ENCODE measurements around the gene CREB5.

CREB5 gene

DNA sequence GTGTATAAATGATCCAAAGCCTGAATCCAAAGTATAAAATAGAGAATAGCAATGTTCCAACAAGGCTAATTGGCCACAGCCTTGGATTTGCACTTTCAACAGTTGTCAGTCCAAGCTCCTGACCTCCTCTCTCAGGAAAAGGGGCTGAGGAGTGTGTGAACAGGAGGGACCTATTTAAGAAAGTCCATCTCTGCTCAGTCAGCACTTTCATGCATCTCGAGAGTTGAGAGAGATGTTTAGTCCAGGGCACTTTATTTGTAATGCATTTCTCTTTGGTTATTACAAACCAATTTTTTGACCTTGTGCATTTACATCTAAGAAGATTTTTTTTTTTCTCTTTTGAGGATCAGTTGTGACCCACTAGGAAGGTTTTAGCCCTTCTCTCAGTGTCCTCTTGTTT, 244.2 kb downstream of the CREB5 start:
- no peak for DNase-seq

DNA sequence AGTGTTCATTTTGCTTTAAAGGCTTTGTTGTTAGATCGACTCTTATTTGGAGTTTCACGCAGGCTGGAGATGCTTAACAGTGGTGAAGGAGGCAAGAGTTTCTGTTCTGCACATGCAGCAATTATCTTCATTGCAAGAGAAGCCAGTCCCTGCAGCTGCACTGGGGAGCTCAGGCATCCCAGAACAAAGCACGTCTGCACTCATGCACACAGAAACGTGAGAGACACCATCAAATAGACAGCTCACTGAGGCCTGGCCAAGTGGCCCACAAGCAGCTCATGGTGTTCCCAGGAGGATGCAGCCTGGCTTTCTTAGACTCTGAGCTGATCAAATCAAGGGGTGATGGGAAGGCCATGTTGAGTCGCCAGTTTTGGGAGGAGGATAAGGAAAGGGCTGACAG, 246.1 kb downstream of the CREB5 start:
- no peak for DNase-seq

DNA sequence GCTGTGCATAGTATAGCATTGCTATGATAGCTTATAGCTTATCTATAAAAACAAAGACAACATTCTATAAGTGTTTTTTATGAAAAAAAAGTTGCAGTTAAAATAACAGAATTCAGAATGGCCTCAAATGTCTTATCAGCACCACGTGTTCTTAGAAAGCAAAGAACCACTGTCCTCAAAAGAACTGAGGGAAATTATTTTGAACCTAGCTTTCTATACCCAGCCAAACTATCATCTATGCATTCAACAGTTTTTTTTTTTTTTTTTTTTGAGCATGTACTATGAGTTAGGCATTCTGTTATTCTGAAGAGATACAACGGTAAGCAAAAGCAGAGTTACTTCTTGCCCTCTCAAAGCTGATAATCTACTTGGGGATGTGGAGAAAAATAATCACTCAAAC, 247.8 kb downstream of the CREB5 start:
- no peak for DNase-seq

DNA sequence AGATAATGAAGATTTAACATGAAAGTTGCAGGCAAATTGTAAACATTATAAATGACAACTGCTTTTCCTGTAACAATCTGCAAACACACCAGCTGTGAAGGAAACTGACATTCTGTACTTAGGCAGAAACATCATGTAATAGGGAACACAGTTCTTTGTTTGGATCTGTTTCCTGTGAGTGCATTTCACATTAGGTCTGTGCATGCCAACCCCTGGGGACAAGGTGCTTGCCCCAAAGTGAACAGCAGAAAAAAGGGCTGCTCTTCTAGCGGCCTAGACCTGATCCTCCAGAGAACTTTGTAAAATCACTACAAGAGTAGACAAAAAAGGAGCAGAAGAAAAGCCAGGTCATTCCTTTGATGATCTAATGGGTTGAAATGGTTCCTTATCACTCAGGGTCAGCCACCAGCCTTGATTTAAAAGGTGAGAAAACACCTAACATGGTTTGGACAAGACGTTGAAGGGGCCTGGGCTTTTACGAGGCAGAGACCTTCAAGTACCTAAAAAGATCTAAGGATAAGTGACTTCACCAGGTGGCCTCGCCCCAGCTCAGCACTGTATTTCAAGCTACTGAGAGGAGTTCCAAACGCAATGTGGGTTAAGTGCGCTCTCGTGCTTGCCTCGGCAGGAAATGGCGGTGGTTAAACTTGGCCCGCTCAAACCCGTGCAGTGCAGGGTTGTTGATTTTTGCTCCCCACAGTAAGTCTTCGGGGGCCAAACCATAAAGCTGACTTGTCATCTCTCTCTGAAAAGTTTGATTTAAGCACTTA, 249.7 kb downstream of the CREB5 start:
- DNase-seq = no peak

DNA sequence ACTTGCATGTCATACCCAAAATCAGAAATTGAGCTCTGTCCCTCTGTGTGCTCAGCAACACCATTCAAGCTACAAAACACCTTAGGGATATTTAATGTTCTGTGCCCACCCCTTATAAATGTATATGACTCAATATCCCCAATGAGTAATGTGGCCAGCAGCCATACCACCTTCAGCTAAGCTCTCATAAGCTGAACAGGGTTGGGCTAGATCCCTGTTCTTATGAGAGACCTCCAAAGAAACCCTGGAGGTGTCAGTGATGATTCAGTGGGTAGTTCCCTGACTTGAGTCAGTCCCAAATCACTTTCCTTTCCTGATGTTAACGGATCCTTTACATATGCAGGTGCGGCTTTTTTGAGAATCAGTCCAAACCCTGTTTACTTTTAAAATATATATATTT, 253.8 kb downstream of the CREB5 start:
- DNase-seq = no peak

DNA sequence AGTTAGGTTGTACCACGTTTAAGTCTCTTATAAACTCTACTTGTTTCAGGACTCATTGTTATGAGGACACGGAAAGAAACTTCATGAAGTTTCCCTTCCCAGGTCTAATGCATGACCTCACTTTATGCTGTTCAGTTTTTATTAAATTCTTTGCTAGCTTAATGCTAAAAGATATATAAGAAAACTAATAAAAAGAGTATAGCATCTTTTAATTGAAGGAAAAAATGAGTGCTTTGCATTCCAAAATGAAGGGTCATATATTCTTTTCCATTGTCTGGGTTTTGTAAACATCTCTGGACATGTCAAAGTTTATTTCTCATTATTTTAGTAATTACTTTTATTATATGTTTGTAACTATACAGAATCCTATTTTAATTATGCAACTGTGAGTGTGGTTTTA, 255.8 kb downstream of the CREB5 start:
- DNase-seq = no peak

DNA sequence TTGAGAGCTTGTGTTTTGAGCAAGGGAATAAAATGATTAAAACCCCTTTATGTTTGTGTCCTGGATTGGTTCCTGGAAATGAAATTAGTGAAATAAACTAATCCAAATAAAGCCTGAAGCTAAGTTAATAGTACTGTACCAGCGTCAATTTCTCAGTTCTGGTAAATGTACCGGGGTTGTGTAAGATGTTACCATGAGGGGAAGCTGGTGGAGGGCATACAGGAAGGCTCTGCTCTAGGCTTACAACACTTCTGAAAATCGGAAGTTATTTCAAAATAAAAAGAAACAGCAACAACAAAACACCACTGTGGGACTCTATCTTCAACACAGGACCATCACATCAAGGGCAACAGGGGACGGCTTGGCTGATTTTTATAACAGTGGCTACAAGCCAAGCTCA, 257.0 kb downstream of the CREB5 start:
- DNase-seq = no peak

DNA sequence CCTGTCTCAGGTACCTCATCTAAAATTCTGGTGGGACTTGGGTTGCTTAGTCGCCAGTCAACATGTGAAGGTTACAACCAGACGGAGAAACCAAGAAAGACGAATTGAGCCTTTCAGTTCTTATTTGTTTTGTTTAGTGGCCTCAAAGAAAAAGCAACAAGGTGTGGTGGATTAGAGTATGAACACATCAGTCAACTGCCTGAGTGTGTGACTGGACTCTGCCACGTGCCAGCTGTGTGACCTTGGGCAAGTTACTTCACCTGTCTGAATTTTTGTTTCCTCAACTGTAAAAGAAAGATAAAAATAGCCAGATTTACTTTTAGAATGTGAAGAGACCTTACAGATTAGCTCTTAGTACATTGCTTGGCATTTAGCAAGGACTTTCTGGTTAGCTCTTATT, 259.2 kb downstream of the CREB5 start:
- DNase-seq = no peak

DNA sequence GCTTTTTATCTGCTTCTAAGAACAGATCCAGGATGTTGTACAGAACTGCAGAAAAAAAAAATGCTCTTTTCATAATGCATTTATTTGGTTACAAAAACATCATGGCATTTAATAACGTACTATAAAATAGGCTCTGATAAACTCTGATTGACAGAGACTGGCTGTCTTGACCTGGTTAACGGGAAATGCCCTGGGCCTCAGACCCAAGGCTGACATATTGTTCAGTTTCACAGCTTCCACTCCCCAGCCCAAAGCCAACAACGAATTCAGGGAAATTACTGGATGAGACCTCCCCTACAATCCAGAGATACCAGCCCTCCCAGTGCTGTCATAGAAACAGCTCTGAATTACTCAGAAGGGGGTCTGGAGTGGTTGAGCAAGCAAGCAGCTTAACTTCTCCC, 260.1 kb downstream of the CREB5 start:
- no peak for DNase-seq

DNA sequence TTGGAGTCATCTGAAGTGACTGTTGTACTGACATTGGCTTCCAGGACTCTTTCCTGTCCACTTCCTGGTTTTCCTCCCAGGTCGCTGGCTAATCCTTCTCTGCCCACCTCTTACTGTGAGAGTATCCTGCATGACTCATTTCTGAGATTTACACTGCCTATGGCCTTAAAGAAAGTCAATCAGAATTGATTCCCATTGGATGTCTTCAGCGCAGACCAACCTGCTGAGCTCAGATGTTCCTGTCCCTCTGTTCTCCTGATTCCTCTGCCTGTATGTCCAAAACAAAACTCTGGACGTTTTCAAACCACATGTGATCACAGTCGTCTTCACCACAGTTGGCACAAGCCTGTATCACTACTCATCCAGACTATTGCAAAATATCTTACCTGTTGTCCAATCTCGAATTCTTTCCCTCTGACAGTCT, 262.1 kb downstream of the CREB5 start:
- DNase-seq = no peak

DNA sequence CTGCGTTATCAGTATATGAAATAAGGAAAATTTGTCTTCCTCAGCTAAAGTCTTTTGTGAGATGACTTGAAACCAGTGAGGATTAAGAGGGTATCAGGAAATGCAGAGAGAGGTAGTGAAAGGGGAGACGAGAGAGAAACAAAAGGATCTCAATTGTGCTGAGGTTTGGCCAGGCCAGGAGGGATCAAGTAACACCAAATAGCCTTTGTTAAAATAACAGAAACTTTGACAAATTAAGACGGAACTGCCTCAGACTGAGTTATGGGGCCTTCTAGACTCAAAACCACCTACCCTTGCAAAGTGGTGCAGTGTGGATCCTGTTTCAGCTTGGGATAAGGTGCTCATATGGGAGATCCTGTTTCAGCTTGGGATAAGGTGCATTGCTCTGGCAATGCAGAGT, 263.1 kb downstream of the CREB5 start:
- no peak for DNase-seq

DNA sequence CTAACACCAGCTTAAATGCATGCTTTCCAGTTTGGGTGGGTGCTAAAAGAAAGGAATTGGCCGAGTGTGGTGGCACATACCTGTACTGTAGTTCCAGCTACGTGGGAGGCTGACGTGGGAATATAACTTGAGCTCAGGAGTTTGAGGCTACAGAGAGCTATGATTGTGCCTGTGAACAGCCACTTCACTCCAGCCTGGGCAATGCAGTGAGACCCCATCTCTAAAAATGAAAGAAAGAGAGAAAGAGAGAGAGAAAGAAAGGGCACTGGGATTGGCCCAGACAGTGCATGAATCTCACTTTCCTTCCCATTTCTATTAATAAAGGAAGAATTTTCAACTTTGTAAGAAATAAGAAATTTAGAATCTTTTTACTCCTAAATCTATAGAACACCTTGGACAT, 265.4 kb downstream of the CREB5 start:
- no peak for DNase-seq

DNA sequence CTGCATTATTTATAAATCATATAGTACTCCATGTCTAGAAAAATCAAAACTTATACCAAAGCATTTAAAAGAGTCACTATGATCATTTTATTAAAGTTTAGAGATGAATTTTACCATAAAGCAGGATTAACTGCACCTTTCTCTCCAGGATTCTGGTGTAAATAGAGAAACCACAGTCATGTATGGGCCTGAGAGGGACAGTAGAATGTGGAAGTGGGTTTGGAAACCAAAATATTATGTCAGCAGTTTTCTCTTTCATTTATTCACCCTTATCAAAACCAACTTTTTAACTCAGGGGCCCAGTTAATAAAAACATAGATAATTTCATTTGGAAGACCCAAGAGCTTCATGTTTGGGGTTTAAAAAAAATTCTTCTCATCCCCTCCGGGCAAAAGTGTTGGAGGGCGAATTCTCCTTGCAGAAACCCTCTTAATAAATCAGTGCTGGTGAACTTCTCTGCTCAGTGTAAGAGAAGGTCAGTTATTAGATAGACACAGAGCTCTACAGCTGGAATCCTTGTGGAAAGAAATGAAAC, 266.2 kb downstream of the CREB5 start:
- DNase-seq = no peak

DNA sequence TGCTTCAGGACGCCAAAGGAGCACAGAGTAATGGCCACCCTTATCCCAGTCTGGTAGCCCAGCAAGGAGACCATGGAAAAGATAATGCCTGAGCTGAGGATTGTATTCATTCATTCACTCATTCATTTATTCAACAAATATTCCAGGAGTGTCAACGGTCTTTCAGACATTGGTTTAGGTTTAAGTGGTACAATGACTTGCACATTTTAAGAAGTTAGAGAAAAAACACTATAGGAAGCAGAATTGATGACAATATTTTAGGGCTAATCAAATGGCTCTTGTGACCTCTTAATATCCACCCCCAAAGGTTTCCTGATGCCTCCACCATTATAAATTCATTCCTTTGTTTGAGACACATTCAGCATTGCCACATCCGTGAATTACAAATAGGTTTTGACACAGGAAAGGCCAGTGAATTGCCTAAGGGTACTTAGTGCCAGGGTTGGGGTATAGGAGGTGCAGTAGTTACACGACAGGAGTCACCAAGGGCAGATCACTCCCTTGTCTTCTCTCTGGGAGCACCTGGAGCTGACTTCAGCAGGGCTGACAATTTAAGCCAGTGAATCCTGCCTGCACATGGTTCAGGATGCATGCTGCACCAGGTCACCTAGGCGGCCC, 269.5 kb downstream of the CREB5 start:
- no peak for DNase-seq

DNA sequence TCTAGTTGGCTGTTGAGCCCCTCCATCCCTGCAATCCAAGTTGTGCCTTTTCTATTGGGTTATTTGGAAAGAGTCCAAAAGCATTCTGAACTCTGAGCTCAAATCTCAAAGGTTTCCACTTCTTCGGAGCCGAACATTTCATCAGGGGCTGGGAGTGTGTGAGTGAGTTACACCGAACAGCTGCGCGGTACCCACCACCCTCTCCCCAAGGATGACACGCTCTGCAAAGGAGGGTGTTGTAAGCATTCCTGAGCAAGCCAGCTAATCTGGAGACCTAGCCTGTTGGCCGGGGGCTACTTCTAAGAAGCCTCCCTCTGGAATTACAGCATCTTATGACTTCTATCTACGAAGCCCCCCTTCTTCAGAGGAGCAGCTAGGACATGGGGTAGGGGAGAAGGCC, 270.5 kb downstream of the CREB5 start:
- no peak for DNase-seq

DNA sequence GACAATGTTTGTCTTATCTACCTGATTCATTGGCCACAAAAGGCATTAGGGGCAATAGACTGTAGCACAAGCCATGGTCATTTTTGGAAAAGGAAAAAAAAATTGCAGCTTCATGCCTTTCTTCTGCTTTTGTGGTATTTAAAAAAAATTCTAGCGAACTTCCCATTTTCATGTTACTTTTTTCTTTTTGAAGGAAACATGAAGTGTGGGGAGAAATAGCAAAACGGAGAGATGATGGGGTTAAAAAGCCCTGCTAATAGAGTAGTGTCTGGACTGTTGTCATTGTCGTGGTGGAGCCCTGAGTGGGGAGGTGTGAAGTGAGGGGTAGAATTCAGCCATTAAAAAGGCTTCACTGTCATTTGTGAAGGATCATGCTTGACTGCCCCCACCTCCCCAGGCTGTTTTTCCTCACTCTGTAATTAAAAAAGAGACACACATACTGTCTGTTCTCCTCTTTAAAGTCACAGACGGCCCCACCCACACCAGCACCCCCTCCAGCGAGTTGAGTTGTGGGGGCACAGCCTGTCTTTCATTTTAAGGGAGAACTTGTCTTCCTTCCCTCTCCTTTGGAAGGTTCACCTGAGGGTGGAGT, 272.4 kb downstream of the CREB5 start:
- no peak for DNase-seq

DNA sequence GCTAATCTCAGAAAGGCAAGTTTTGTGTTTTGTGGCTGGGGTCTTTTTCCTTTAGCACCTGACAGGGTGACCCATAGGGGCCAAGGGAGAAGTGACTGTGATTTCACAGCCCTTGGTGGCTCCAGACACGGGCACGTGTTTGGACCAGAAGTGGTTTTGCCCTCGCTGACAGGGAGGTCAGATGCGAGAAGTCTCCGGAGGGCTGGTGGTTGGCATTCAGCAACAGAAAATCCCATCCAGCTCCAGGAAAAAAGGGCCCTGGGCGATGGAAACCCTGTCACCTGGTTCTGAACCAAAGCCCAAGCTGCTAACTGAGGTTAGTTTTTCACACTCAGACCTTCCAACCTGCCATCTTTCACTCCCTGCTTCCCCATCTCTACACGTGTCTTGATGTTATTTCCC, 272.9 kb downstream of the CREB5 start:
- DNase-seq = no peak

DNA sequence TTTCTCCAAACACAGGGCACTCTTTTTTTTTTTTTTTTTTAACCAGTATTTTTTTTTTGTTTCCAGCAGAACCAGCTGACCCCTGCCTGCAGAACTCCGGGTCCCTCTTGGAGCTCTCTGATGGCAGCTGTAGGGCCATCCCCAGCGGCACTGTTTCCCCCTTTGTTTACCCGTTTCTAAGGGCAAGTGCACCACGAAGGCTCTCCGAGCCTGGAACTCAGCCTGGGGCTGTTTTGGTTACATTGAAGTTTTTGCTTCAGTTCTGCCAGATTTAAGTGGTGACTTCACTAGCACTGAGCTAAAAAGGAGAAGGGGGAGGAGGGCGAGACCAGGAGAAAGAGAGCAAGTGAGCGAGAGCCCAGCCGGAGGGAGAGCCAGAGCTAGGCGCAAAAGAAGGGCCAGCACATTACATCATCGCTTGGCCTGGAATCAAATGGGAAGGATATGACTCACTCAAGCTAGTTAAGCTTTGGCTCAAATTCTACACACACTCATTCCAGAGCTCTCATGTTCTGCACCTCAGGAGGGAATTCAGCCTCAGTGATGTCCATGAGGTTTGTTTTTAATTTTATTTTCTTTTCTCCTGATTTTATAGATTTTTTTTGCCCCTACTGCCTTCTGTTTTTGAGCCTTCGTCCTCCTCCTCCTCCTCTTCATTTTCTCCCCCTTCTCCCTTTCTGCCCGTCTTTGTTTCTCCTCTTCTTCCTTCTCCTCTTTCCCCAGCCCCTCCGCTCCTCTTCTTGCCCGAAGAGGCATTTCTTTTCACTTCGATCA, 273.5 kb downstream of the CREB5 start:
- DNase-seq = peak; percentile 10

DNA sequence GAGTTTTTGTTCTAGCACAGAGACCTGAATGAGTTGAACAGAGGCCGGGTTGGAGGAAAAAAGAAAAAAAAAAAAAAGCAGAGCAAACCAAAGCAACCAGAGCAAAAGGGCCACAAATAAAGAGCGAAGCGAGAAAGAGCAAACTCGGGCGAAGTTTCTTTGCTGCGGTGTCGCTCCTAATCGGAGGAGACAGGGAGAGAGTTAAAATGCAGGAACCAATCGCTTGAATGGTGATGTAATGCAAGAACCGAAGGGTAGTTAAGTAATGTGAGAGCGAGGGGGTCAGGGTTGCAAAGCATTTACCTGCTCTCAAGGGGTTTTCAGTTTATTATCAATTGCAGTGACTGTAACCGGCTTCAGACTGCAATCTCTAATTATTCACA, 274.1 kb downstream of the CREB5 start:
- DNase-seq = no peak

DNA sequence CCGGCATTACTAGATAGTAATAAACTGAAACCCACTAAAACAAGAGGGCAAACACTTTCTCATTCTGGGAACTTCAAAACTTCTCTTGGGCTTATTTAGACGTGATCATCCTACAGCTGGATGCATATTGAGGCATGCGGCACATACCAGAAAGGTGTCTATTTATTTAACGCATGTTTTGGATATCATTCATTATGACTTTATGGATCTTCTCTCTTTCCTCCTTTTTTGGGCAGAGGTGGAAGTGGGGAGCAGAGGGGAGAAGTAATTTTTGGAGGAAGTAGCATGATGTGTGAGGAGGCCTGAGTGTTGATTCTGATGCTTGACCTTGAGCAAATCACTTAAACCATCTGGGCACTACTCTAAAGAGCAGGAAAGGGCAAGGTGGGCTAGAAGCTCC, 275.2 kb downstream of the CREB5 start:
- DNase-seq = no peak

DNA sequence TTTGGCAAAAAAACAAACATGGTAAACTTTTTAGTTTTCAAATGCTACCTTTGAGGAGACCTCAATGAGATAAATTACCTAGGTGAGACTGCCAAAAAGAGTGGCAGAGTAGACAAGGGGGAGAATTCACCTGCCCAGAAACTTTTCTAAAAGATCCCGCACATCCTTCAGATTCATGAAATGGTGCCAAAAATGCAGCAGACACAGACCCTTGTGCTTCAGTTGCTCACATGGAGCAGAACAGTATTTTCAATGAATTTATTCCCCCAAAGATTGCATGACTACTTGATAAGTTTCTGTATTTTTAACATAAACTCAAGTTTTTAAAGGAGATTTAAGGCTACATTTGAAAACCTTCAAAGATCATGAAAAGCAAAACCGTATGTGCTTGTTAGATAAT, 275.9 kb downstream of the CREB5 start:
- no peak for DNase-seq

DNA sequence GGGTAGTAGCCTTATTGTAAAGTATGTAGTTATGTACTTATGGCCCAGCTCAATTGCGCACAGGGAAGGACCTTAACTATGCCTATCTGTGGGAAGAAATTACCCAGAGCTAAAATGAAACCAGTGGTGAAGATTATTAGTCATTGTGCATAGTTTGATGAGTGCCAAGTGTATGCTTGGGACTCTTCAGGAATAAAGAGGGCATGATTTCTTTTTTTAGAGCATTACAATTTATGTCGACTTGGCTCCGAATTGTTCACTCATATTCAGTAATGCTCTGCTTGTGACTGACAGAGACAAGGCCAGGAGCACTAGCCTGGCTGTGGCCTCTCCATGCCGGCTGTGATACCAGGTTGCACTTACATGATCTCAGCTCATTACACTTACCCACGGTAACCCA, 276.3 kb downstream of the CREB5 start:
- DNase-seq = no peak

All from activated CD4-positive, alpha-beta T cell treated with anti-CD3 and anti-CD28 coated beads, Interleukin-2, amount 50 U/mL, for 16 hours (primary cell).